Measurements from ENCODE around the gene MRPL58. TPM values are rescaled to one million over a fixed set of nuclear protein-coding genes. Genes with fewer than 3 reads are reported as not detected.
"Not testable (repeated sequence)": the region's sequence is repeated elsewhere in the genome, so short reads cannot be mapped to it uniquely, and the experiment has no call there.

The MRPL58 gene
- total RNA-seq, 1 experiment from 2014 or later, result 195 TPM

GRCh38 chr17:74964246-74964761 lies 48.2 kb upstream of the MRPL58 start:
- POLR2A ChIA-PET (ENCODE audit: unreplicated experiment), result interaction anchor here (0.6 kb wide), 1 partner anchor 427 kb away, joined by 6 read pairs; no protein-coding TSS in a partner anchor
- no peak for TF ChIP-seq EZH2phosphoT487 (IDR thresholded peaks at IDR 0.05; ENCODE audit: borderline replicate concordance, low read length)
- no peak overlapping the region for H3K27ac ChIP-seq (ENCODE audit: low read length)
- intact Hi-C loops (cut with micrococcal nuclease), result loop anchor here (5.0 kb wide), 1 partner anchor 238 kb away; no protein-coding TSS in a partner anchor
- no peak overlapping the region for H3K4me3 ChIP-seq (ENCODE audit: low read length)
- no peak overlapping the region for H3K4me2 ChIP-seq (ENCODE audit: low read length)
- no peaks in the 10 kb centered on the region for H3K27me3 ChIP-seq (ENCODE audit: low read length)
- H3K79me2 ChIP-seq (ENCODE audit: low read length), result no peaks in the 10 kb centered on the region
- no peaks in the 10 kb centered on the region for H3F3A ChIP-seq (ENCODE audit: low read length, unreplicated experiment)
- H3K9me2 ChIP-seq (replicated peaks; ENCODE audit: low read length), result no peaks in the 10 kb centered on the region
- H3K9ac ChIP-seq (ENCODE audit: low read length), result no peak overlapping the region
- H2AFZ ChIP-seq (ENCODE audit: low read length), result no peak overlapping the region
- no peaks in the 10 kb centered on the region for H4K20me1 ChIP-seq (ENCODE audit: low read length)
- CTCF ChIA-PET, result interaction anchor here (0.6 kb wide), 1 partner anchor 11 kb away, joined by 3 read pairs; no protein-coding TSS in a partner anchor
- ATAC-seq (no peak), DNase-seq (no peak)
- H3K36me3 ChIP-seq (ENCODE audit: low read depth, low read length), result no peaks in the 10 kb centered on the region
- H3K4me1 ChIP-seq (ENCODE audit: insufficient read depth, low read length), result peaks cover 16% of the 10 kb centered on the region
- no peaks in the 10 kb centered on the region for H3K9me3 ChIP-seq (ENCODE audit: low read length)
- BruUV-seq (replicated peaks), result no TSS peak

- CTCF ChIA-PET, result no interaction called here
- no TSS peak for BruUV-seq (replicated peaks)
- DNase-seq, result no peak
Measured at GRCh38 chr17:74964988-74965622, 47.4 kb upstream of the MRPL58 start.

GRCh38 chr17:74968361-74968780 lies 44.1 kb upstream of the MRPL58 start:
- Histone ChIP-seq H2AFZ (ENCODE audit: low read length) (0 out of 2 replicates have a peak overlapping the region, but pooled peaks have one; percentile 19), H3K9me2 (replicated peaks; ENCODE audit: low read length) (no peaks in the 10 kb centered on the region), H3K27ac (ENCODE audit: low read length) (peak overlapping the region; percentile 65), H3K4me1 (ENCODE audit: insufficient read depth, low read length) (peaks cover 36% of the 10 kb centered on the region), H3K9me3 (ENCODE audit: low read length) (no peaks in the 10 kb centered on the region), H3K27me3 (ENCODE audit: low read length) (no peaks in the 10 kb centered on the region), H3K4me2 (ENCODE audit: low read length) (peak overlapping the region; percentile 42), H3K79me2 (ENCODE audit: low read length) (peaks cover 21% of the 10 kb centered on the region), H3K9ac (ENCODE audit: low read length) (peak overlapping the region; percentile 35; the same call in 1 of the 2 replicates), H3K4me3 (ENCODE audit: low read length) (no peak overlapping the region), H3F3A (ENCODE audit: low read length, unreplicated experiment) (no peaks in the 10 kb centered on the region), H3K36me3 (ENCODE audit: low read depth, low read length) (no peaks in the 10 kb centered on the region), H4K20me1 (ENCODE audit: low read length) (no peaks in the 10 kb centered on the region)
- BruUV-seq (replicated peaks), result no TSS peak
- POLR2A ChIA-PET (ENCODE audit: unreplicated experiment), result interaction anchor here (0.7 kb wide), 1 partner anchor 42 kb away, joined by 6 read pairs; no protein-coding TSS in a partner anchor
- CTCF ChIA-PET, result no interaction called here
- DNase-seq (peak; percentile 87), ATAC-seq (peak; percentile 5; the same call in 1 of the 2 replicates)
- TF ChIP-seq EZH2 (IDR thresholded peaks at IDR 0.05; ENCODE audit: low read length, unreplicated experiment) (no peak), EZH2phosphoT487 (IDR thresholded peaks at IDR 0.05; ENCODE audit: borderline replicate concordance, low read length) (no peak)
- intact Hi-C loops (cut with micrococcal nuclease), result no loop called here

More at GRCh38 chr17:74964988-74965622, 47.4 kb upstream of the MRPL58 start:
- TF ChIP-seq CTCF (conservative IDR thresholded peaks at IDR 0.05; ENCODE audit: low read depth, low read length), result no peak
- no peak for TF ChIP-seq EZH2 (IDR thresholded peaks at IDR 0.05; ENCODE audit: low read length, unreplicated experiment)
- no peak for TF ChIP-seq EZH2phosphoT487 (IDR thresholded peaks at IDR 0.05; ENCODE audit: borderline replicate concordance, low read length)
- no peaks in the 10 kb centered on the region for H3K27me3 ChIP-seq (ENCODE audit: low read length)
- ATAC-seq, result no peak
- no peaks in the 10 kb centered on the region for H3K9me3 ChIP-seq (ENCODE audit: low read length)
- no peaks in the 10 kb centered on the region for H3F3A ChIP-seq (ENCODE audit: low read length, unreplicated experiment)
- H3K4me1 ChIP-seq (ENCODE audit: insufficient read depth, low read length), result peaks cover 18% of the 10 kb centered on the region
- H2AFZ ChIP-seq (ENCODE audit: low read length), result no peak overlapping the region
- H3K9me2 ChIP-seq (replicated peaks; ENCODE audit: low read length), result no peaks in the 10 kb centered on the region
- intact Hi-C loops (cut with micrococcal nuclease), result loop anchor here (5.0 kb wide), 1 partner anchor 237 kb away; no protein-coding TSS in a partner anchor
- no peaks in the 10 kb centered on the region for H3K36me3 ChIP-seq (ENCODE audit: low read depth, low read length)
- no peak overlapping the region for H3K9ac ChIP-seq (ENCODE audit: low read length)
- peaks cover 3% of the 10 kb centered on the region for H3K79me2 ChIP-seq (ENCODE audit: low read length)
- no peaks in the 10 kb centered on the region for H4K20me1 ChIP-seq (ENCODE audit: low read length)
- no peak overlapping the region for H3K4me2 ChIP-seq (ENCODE audit: low read length)
- H3K4me3 ChIP-seq (ENCODE audit: low read length), result no peak overlapping the region
- POLR2A ChIA-PET (ENCODE audit: unreplicated experiment), result no interaction called here
- no peak overlapping the region for H3K27ac ChIP-seq (ENCODE audit: low read length)

- H2AFZ ChIP-seq (ENCODE audit: low read length); H3K9me3 ChIP-seq (ENCODE audit: low read length); H4K20me1 ChIP-seq (ENCODE audit: low read length); DNase-seq; H3K27me3 ChIP-seq (ENCODE audit: low read length); ATAC-seq; BruUV-seq (replicated peaks); intact Hi-C loops (cut with micrococcal nuclease); POLR2A ChIA-PET (ENCODE audit: unreplicated experiment); CTCF ChIA-PET; H3K9me2 ChIP-seq (replicated peaks; ENCODE audit: low read length); H3K9ac ChIP-seq (ENCODE audit: low read length); H3K4me2 ChIP-seq (ENCODE audit: low read length); H3K27ac ChIP-seq (ENCODE audit: low read length); H3F3A ChIP-seq (ENCODE audit: low read length, unreplicated experiment); H3K36me3 ChIP-seq (ENCODE audit: low read depth, low read length); H3K4me3 ChIP-seq (ENCODE audit: low read length): not testable (repeated sequence)
- Histone ChIP-seq H3K4me1 (ENCODE audit: insufficient read depth, low read length) (peaks cover 36% of the 10 kb centered on the region), H3K79me2 (ENCODE audit: low read length) (peaks cover 21% of the 10 kb centered on the region)
Measured at GRCh38 chr17:74969501-74969900, 43.0 kb upstream of the MRPL58 start.

Data from PC-3 (cell line).